Amygdala (tissue), 56 donors: ENCODE data around the gene DUS4L.
"Not testable (repeated sequence)": the region's sequence is repeated elsewhere in the genome, so short reads cannot be mapped to it uniquely, and the experiment has no call there.

Experiments
- DNase-seq, 56 donors: peaks; one replicate each; lab custom pipeline; 2025; lab: John Stamatoyannopoulos, UW

DUS4L gene, protein sequence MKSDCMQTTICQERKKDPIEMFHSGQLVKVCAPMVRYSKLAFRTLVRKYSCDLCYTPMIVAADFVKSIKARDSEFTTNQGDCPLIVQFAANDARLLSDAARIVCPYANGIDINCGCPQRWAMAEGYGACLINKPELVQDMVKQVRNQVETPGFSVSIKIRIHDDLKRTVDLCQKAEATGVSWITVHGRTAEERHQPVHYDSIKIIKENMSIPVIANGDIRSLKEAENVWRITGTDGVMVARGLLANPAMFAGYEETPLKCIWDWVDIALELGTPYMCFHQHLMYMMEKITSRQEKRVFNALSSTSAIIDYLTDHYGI

GRCh38 chr7:107563775-107564552 is at the start of gene DUS4L, which contains the start of gene COG5:
Gene DUS4L, plus strand, starts transcription at chr7:107563971. Its CDS starts 3,100 bp downstream, at chr7:107567071.
Gene COG5, minus strand, starts transcription at chr7:107563920. Its CDS starts 24 bp downstream, at chr7:107563896.
- peak; percentile 11 to 89 (median 74) for DNase-seq

- no peak for DNase-seq
Observed at GRCh38 chr7:107526672-107527071, 37.1 kb upstream of the DUS4L start.

GRCh38 chr7:107527196-107527595 is 36.6 kb upstream of the DUS4L start:
- DNase-seq, result no peak

DNA sequence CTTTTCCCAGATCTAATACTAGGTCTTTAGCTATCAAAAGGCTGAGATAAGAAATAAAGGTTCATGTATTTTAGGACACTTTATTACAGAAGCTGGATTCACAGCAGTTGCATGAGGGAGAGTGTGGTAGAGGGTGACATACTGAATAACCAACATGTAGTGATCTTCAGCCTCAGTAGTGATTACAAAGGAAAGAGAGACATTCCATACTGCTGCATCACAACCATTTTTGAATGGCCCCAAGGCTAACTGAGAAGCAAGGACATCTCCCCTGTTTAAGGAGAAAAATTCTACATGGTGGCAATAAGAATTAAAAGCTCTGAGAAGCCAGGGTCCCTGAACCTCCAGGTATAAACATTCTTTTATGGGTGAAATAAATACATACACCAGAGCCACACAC is 35.3 kb upstream of the DUS4L start:
- DNase-seq, result no peak

DNA sequence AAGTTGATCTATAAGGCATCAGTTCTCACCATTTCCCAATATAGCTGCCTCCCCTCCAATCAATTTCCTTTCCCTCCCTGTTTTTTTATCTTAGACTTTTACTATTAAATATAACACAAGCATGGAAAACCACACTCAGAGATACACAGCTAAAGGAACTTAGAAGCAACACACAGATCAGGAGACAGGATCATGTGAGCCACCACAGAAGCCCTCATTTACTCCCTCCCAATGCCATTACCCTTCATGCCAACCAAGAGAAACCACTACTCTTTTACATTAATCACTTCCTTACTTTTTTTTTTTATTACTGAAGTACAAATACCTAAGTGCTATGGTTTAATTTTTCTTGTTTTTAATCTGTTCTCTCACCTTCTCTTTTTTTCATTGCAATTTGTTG is 33.0 kb upstream of the DUS4L start:
- DNase-seq, result no peak

DNA sequence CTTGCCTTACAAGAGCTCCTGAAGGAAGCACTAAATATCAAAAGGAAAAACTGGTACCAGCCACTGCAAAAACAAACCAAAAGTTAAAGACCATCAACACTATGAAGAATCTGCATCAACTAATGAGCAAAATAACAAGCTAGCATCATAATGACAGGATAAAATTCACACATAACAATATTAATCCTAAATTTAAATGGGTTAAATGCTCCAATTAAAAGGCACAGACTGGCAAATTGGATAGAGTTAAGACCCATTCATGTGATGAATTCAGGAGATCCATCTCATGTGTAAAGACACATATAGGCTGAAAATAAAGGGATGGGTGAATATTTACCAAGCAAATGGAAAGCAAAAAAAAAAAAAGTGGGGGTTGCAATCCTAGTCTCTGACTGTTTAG is 29.6 kb upstream of the DUS4L start:
- DNase-seq, result no peak

DNA sequence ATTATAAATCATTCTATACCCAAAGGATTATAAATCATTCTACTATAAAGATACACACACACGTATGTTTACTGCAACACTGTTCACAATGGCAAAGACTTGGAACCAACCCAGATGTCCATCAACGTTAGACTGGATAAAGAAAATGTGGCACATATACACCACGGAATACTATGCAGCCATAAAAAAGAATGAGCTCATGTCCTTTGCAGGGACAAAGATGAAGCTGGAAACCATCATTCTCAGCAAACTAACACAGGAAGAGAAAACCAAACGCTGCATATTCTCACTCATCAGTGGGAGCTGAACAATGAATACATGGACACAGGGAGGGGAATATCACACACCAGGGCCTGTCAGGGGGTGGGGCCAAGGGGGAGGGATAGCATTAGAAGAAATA is 26.5 kb upstream of the DUS4L start:
- DNase-seq, result not testable (repeated sequence)

DNA sequence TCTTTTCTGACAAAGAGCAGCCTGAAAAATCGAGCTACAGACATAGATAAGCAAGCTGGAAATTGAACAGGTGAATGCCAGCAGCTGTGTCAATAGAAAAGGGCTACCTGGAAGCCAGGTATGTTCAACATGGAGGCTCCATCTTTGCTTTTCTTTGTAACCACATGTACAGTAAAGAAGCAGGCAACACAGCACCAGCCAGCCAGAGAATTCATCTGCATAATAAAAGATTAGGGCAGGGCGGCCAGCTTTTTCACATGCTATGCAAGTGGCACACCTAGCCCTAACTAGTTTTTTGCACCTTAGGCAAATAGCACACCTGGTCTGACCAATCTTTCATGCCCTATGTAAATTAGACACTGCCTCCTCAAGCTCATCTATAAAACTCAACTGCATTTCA is 25.8 kb upstream of the DUS4L start:
- no peak for DNase-seq

DNA sequence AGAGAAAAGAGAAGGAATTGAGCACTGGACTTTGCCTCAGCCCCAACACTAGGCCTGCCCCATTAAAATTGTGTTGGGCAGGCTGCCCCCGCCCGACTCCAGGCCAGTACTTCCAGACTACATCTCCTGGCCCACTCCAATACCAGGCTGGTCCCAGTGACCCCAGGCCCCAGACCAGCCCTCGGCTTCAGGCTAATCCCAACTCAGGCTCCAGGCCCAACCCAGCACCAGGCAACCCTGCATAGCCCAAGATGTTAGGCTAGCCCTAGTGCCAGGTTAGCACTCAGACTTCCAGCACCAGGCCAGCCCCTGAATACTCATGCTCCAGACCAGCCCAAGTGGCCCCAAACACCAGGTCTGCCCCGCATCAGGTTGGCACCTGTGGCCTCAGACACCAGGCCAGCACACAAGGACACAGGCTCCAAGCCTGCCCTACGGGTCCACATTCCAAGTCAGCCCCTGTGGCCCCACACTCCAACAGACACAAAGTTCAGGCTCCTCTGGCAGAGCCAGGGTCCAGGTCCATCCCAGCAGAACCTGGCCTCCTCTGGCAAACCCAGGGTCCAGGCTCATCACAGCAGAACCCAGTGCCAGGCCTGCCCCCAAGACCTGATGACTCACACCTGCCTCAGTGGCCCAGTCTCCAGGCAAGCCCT is 20.3 kb upstream of the DUS4L start:
- DNase-seq, result no peak

DNA sequence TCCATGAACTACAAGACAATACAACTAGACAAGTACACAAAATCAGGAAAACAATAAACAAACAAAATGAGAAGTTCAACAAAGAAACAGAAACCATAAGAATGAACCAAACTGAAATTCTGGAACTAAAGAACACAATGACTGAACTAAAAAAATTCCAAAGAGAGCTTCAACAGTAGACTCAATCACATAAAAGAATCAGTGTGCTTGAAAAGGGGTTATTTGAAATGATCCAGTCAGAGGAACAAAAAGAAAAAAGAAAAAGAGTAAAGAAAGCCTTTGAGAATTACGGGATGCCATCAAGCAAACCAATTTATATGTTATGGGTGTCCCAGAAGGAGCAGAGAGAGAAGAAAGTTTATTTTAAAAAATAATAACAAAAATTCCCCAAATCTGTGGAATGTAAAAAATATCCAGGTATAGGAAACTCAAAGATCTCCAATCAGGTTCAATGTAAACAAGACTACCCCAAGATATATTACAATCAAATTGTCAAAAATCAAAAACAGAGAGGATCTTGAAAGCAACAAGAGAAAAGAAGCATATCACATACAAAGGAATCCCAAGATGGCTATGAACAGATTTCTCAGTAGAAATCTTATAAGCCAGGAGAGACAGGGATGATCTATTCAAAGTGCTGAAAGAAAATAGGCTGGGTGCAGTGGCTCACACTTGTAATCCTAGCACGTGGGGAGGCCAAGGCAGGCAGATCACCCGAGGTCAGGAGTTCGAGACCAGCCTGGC is 18.8 kb upstream of the DUS4L start:
- DNase-seq, result no peak

DNA sequence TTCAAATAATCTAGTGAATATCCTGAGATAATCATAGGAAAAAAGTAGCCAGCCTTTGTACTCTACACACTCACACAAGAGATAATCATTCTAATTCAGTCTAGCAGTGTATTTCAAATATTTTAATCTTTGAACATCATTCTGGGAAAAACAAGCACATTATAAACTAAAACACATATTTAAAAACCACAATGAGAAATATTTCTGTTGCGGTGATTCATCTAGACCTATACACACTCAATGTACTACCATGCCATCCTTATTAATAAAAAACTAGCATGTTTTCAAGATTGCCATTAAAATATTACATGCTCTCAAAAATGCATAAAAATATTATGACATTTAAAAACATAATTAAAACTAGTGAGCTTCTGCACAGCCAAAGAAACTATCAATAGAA is 11.8 kb upstream of the DUS4L start:
- DNase-seq, result no peak

GRCh38 chr7:107555893-107556292 is 7.9 kb upstream of the DUS4L start:
- DNase-seq, result no peak

DNA sequence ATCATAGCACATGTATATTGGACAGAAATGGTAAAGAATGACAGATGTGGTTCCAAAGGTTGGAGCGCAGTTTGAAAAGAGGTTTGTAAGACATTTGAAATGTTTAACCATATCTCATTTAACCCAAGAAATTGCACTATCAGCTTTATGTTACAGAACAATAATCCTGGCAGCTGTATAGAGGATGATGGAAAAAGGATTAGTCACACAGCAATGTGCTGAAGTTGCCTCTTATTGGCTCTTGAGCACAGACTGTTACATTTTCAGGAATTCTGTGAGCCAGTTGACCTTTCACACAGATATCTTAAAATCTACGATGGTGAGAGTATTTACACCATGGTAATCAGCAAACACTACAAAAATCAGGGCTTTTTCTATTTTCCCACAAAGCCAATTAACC is 3.9 kb upstream of the DUS4L start:
- no peak for DNase-seq

- no peak for DNase-seq
Observed at GRCh38 chr7:107560898-107561516, 2.8 kb upstream of the DUS4L start.

- DNase-seq, result peak in 11 of 56 donors; percentile 40 to 77 (median 61)
Observed at GRCh38 chr7:107563081-107563774, 543 bp upstream of the DUS4L start.

DNA sequence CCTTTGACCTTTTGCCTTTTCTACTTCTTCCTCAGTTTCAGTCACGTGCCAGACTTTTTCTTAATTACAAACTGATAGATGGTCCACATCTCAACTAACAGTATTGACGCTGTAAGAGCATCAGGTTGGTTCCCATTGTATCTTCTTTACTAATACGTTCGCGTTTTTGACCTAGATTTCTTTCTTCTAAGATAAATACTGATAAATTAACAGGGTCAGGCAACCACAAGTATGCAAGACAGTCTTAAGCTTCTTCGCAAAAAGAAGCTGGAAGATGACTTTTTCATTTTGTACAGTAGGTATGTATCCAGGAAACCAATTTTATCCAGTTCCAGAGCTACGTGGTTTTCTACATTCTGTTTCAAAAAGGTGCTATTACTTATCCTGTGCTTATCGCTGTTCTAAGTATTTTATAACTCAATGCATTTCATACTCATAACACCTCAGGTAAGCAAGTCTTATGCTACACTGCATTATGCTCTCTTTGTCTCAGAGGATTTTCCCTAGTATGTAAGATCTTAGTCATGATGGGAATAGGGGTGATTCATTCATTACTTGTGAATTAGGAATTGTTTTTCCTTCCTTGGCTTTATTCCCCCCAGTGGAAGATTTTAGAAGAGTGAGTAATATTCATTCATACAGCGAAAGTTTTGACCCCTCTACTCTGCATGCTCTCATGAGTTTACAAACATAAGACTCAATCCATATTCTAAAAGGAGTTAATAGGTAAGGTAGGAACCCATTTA is 955 bp downstream of the DUS4L start:
- DNase-seq, result no peak

DNA sequence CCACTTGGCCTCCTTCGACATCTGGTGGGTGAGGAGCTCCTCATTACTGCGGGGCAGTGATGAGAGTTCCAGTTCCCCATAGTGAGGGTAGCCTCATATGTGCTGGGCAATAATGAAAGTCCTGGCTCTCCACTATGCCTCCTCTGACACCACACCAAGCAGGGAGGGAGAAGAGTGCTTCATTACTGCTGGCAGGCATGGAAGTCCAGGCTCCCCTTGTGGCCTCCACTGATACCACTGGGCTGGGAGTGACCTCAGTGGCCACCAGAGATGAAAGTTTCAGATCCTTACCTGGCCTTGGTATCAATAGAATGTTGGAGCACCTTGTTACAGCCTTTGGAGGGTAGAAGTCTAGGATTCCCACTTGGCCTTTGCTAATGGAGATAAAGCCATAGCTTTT is 6.5 kb downstream of the DUS4L start:
- DNase-seq, result no peak

GRCh38 chr7:107573537-107573936 is 9.8 kb downstream of the DUS4L start:
- no peak for DNase-seq

DNA sequence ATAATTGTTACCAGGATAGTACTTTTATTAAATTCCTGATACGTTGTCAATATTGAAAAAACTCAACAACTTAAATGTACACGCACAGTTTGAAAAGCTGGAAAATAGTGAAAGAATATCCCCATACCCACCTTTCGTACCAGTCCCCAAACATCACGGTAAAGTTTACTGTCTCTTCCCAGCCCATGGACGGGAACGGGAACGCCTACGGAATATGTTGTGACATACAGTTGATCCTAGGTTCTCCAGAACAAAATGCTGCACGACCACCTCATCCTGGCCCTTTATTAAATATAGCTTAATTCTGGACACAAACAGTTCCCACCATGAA is 15.7 kb downstream of the DUS4L start:
- no peak for DNase-seq
